Esophagus squamous epithelium (tissue), 5 donors: ENCODE results near the gene LRBA. TPM values are rescaled to one million over a fixed set of nuclear protein-coding genes. Genes with fewer than 3 reads are reported as not detected.
"Not testable (repeated sequence)": the region's sequence is repeated elsewhere in the genome, so short reads cannot be mapped to it uniquely, and the experiment has no call there.

ENCODE experiments used
- DNase-seq: peaks from one replicate; lab custom pipeline; 2025; lab: John Stamatoyannopoulos, UW
- H3K27ac ChIP-seq, 4 donors: fragments of 200-600 bp; sonication (generic); one replicate each; pipeline ENCODE4 v1.5.1; 2016 to 2019; ENCODE audit warnings: mild to moderate bottlenecking in 1 of 4
- H3K27me3 ChIP-seq, 4 donors: fragments of 200-600 bp; sonication (generic); 1 replicate in 3 of 4; 2 replicates in 1 of 4; pipeline versions ENCODE4 v1.5.1 to v1.6.0; 2017 to 2021; ENCODE audit warnings: antibody characterized with exemption in 1 of 4
- H3K36me3 ChIP-seq, 3 donors: fragments of 200-600 bp; sonication (generic); one replicate each; pipeline ENCODE4 v1.5.1; 2016 to 2019
- H3K4me1 ChIP-seq, 3 donors: fragments of 200-600 bp; sonication (generic); one replicate each; pipeline ENCODE4 v1.5.1; 2017 to 2019
- H3K4me3 ChIP-seq, 4 donors: fragments of 200-600 bp; sonication (generic); 1 replicate in 3 of 4; 2 replicates in 1 of 4; pipeline ENCODE4 v1.5.1; 2016 to 2019; ENCODE audit warnings: mild to moderate bottlenecking in 2 of 4, moderate library complexity in 1 of 4
- H3K9me3 ChIP-seq, 3 donors: fragments of 200-600 bp; sonication (generic); one replicate each; pipeline ENCODE4 v1.5.1; 2016 to 2019
- POLR2A ChIP-seq, 4 donors: fragments of 450-650 bp; IDR thresholded peaks; one replicate each; pipeline ENCODE4 v1.6.1; 2017; ENCODE audit warnings: antibody characterized with exemption in 4 of 4, mild to moderate bottlenecking in 4 of 4, moderate library complexity in 3 of 4
- WGBS, 2 donors: methylation state at CpG; one replicate each; pipeline ENCODE4 v1.1.5; 2018; 5-methylcytosine and 5-hydroxymethylcytosine counted together
- intact Hi-C: fragments of 100-400 bp; cut with DNase I; formaldehyde crosslinking; loops from one replicate; pipeline ENCODE4 v1.15.0; 2022
- total RNA-seq, 4 donors: library from RNA; depleted of rRNA; stranded (reverse); fragments of >200 nt; gene quantifications; one replicate each; pipeline ENCODE4 v1.1.0, GENCODE V29; 2016
- TF ChIP-seq, protein P1 (sequence below), 6 experiments: fragments of 450-650 bp in 4 of 6; fragments of 200-600 bp in 2 of 6; sonication (generic) in 2 of 6; IDR thresholded peaks; one replicate each; pipeline ENCODE4 v1.5.1; 2016 to 2019; ENCODE audit warnings: antibody characterized with exemption in 6 of 6, mild to moderate bottlenecking in 4 of 6, moderate library complexity in 4 of 6
- donor health status: DM: yes; HTN: yes; CAD: no.

Gene LRBA
- total RNA-seq, 4 donors from 2014 or later: 54.7 to 91.8 (median 66.2) TPM

GRCh38 chr4:150546286-150546685 lies 468.8 kb downstream of the LRBA start:
- Histone ChIP-seq H3K9me3 (no peaks in the 10 kb centered on the region), H3K4me1 (no peaks in the 10 kb centered on the region), H3K27me3 (no peaks in the 10 kb centered on the region), H3K4me3 (no peak overlapping the region), H3K36me3 (no peaks in the 10 kb centered on the region), H3K27ac (no peak overlapping the region)
- TF ChIP-seq, protein P1, sequence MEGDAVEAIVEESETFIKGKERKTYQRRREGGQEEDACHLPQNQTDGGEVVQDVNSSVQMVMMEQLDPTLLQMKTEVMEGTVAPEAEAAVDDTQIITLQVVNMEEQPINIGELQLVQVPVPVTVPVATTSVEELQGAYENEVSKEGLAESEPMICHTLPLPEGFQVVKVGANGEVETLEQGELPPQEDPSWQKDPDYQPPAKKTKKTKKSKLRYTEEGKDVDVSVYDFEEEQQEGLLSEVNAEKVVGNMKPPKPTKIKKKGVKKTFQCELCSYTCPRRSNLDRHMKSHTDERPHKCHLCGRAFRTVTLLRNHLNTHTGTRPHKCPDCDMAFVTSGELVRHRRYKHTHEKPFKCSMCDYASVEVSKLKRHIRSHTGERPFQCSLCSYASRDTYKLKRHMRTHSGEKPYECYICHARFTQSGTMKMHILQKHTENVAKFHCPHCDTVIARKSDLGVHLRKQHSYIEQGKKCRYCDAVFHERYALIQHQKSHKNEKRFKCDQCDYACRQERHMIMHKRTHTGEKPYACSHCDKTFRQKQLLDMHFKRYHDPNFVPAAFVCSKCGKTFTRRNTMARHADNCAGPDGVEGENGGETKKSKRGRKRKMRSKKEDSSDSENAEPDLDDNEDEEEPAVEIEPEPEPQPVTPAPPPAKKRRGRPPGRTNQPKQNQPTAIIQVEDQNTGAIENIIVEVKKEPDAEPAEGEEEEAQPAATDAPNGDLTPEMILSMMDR (IDR thresholded peaks at IDR 0.05): no peak
- no peak for TF ChIP-seq POLR2A (IDR thresholded peaks at IDR 0.05)
- 93 to 100% methylated on average over 2 of the region's 2 CpGs for WGBS, 2 donors
- DNase-seq: no peak
- intact Hi-C loops: no loop called here

- TF ChIP-seq POLR2A (IDR thresholded peaks at IDR 0.05): no peak
- TF ChIP-seq, protein P1 (IDR thresholded peaks at IDR 0.05): no peak
- intact Hi-C loops: no loop called here
- Histone ChIP-seq H3K4me1 (no peaks in the 10 kb centered on the region), H3K27ac (no peak overlapping the region), H3K36me3 (no peaks in the 10 kb centered on the region), H3K9me3 (no peaks in the 10 kb centered on the region), H3K4me3 (no peak overlapping the region), H3K27me3 (no peaks in the 10 kb centered on the region)
- 47 to 52% methylated on average over 1 of the region's 1 CpG for WGBS, 2 donors
- no peak for DNase-seq
Observed at GRCh38 chr4:150543042-150543441, 472.0 kb downstream of the LRBA start.

GRCh38 chr4:150541681-150542080 lies 473.4 kb downstream of the LRBA start:
- 90 to 91% methylated on average over 3 of the region's 3 CpGs for WGBS, 2 donors
- H3K27me3 ChIP-seq: no peaks in the 10 kb centered on the region
- no peaks in the 10 kb centered on the region for H3K9me3 ChIP-seq
- H3K36me3 ChIP-seq: no peaks in the 10 kb centered on the region
- H3K4me3 ChIP-seq: no peak overlapping the region
- no peak overlapping the region for H3K27ac ChIP-seq
- H3K4me1 ChIP-seq: no peaks in the 10 kb centered on the region
- no peak for DNase-seq
- intact Hi-C loops: no loop called here
- TF ChIP-seq POLR2A (IDR thresholded peaks at IDR 0.05): no peak
- TF ChIP-seq, protein P1 (IDR thresholded peaks at IDR 0.05): no peak

- Histone ChIP-seq H3K9me3 (no peaks in the 10 kb centered on the region), H3K4me3 (no peak overlapping the region), H3K27ac (no peak overlapping the region), H3K36me3 (no peaks in the 10 kb centered on the region), H3K27me3 (no peaks in the 10 kb centered on the region), H3K4me1 (no peaks in the 10 kb centered on the region)
- TF ChIP-seq POLR2A (IDR thresholded peaks at IDR 0.05): no peak
- TF ChIP-seq, protein P1 (IDR thresholded peaks at IDR 0.05): no peak
- intact Hi-C loops: no loop called here
- WGBS, 2 donors: 33 to 61% methylated on average over 3 of the region's 3 CpGs
- no peak for DNase-seq
Observed at GRCh38 chr4:150540959-150541360, 474.1 kb downstream of the LRBA start.

GRCh38 chr4:150540536-150540935 lies 474.5 kb downstream of the LRBA start:
- Histone ChIP-seq H3K27me3 (no peaks in the 10 kb centered on the region), H3K4me1 (no peaks in the 10 kb centered on the region), H3K4me3 (no peak overlapping the region), H3K27ac (no peak overlapping the region), H3K36me3 (no peaks in the 10 kb centered on the region), H3K9me3 (no peaks in the 10 kb centered on the region)
- TF ChIP-seq, protein P1 (IDR thresholded peaks at IDR 0.05): no peak
- no peak for TF ChIP-seq POLR2A (IDR thresholded peaks at IDR 0.05)
- intact Hi-C loops: no loop called here
- DNase-seq: no peak

DNA sequence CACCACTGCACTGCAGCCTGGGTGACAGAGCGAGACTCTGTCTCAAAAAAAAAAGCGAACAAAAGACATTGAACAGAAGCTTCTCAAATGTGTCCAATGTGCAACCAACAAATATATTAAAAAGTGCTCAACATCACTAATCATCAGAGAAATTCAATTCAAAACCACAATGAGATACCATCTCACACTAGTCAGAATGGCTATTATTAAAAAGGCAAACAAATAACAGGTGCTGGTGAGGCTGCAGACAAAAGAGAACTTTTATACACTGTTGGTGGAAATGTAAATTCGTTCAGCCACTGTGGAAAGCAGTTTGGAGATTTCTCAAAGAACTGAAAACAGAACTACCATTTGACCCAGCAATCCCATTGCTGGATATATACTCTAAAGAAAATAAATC lies 477.2 kb downstream of the LRBA start:
- DNase-seq, H3K4me1 ChIP-seq, intact Hi-C loops, H3K4me3 ChIP-seq, H3K27me3 ChIP-seq, H3K27ac ChIP-seq, H3K36me3 ChIP-seq, H3K9me3 ChIP-seq: not testable (repeated sequence)
- WGBS, 2 donors: 88 to 90% methylated on average over 3 of the region's 3 CpGs
